IPS DF 4.7 (cell line): ENCODE data around the gene REN.
A peak's percentile ranks its signal among the peaks of the same experiment; 100 is the strongest.

Experiments
- DNase-seq: peaks from one replicate; pipeline ENCODE4 v3.0.0-alpha.2; 2013; ENCODE audit warnings: low spot score; ENCODE audit errors: extremely low read depth

Gene REN

GRCh38 chr1:204191456-204191855 lies 25.3 kb upstream of the REN start:
- DNase-seq = no peak

- DNase-seq = no peak
Observed at GRCh38 chr1:204190212-204191211, 24.4 kb upstream of the REN start.

GRCh38 chr1:204188959-204189639 lies 23.0 kb upstream of the REN start:
- DNase-seq = no peak

GRCh38 chr1:204186597-204186996 lies 20.5 kb upstream of the REN start:
- DNase-seq = no peak

GRCh38 chr1:204181116-204181515 lies 15.0 kb upstream of the REN start:
- DNase-seq = no peak

- DNase-seq = no peak
Observed at GRCh38 chr1:204180133-204180532, 14.0 kb upstream of the REN start.

GRCh38 chr1:204178487-204179281 lies 12.5 kb upstream of the REN start:
- no peak for DNase-seq

GRCh38 chr1:204177133-204177532 lies 11.0 kb upstream of the REN start:
- no peak for DNase-seq

- no peak for DNase-seq
Observed at GRCh38 chr1:204176049-204176448, 9.9 kb upstream of the REN start.

- no peak for DNase-seq
Observed at GRCh38 chr1:204174958-204175357, 8.8 kb upstream of the REN start.

GRCh38 chr1:204172404-204173029 lies 6.4 kb upstream of the REN start:
- no peak for DNase-seq

- no peak for DNase-seq
Observed at GRCh38 chr1:204171751-204172178, 5.6 kb upstream of the REN start.

GRCh38 chr1:204170494-204171155 lies 4.5 kb upstream of the REN start:
- DNase-seq = no peak

- DNase-seq = no peak
Observed at GRCh38 chr1:204169858-204170257, 3.7 kb upstream of the REN start.

GRCh38 chr1:204167730-204168129 lies 1.6 kb upstream of the REN start:
- DNase-seq = no peak

GRCh38 chr1:204162494-204163074 lies 3.6 kb downstream of the REN start:
- DNase-seq = peak; percentile 25

- no peak for DNase-seq
Observed at GRCh38 chr1:204161609-204162493, 4.3 kb downstream of the REN start.

GRCh38 chr1:204157962-204158361 lies 8.2 kb downstream of the REN start:
- no peak for DNase-seq

- no peak for DNase-seq
Observed at GRCh38 chr1:204155881-204156280, 10.3 kb downstream of the REN start.
